Activated T-cell treated with anti-CD3 and anti-CD28 coated beads for 24 hours (primary cell): ENCODE measurements around the gene PRDM16.

Source experiments
- DNase-seq: peaks from one replicate; pipeline ENCODE4 v3.0.0-alpha.2; 2020; ENCODE audit warnings: low read depth

PRDM16 gene

GRCh38 chr1:3124246-3124645 lies 55.2 kb downstream of the PRDM16 start:
- no peak for DNase-seq

DNA sequence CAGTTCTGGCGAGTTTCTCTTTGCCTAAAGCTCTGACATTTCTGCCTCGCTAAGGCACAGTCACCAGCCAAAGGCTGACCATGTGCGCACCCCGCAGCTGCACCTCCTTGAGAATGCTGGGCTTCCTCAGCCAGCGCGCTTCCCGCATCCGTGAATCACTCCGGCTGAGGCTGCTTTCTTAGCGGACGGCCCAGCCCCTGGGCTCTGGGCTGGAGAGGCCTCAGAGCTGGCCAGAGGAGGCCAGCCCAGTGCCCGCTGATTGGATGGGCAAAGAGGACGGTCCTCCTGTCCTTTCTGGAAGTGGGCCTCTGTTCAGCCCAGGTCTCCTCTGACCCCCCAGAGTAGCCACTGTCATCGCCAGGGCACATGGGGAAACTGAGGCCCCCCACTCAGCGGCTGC lies 56.1 kb downstream of the PRDM16 start:
- DNase-seq, result no peak

- DNase-seq, result no peak
Observed at GRCh38 chr1:3125546-3126368, 56.8 kb downstream of the PRDM16 start.

DNA sequence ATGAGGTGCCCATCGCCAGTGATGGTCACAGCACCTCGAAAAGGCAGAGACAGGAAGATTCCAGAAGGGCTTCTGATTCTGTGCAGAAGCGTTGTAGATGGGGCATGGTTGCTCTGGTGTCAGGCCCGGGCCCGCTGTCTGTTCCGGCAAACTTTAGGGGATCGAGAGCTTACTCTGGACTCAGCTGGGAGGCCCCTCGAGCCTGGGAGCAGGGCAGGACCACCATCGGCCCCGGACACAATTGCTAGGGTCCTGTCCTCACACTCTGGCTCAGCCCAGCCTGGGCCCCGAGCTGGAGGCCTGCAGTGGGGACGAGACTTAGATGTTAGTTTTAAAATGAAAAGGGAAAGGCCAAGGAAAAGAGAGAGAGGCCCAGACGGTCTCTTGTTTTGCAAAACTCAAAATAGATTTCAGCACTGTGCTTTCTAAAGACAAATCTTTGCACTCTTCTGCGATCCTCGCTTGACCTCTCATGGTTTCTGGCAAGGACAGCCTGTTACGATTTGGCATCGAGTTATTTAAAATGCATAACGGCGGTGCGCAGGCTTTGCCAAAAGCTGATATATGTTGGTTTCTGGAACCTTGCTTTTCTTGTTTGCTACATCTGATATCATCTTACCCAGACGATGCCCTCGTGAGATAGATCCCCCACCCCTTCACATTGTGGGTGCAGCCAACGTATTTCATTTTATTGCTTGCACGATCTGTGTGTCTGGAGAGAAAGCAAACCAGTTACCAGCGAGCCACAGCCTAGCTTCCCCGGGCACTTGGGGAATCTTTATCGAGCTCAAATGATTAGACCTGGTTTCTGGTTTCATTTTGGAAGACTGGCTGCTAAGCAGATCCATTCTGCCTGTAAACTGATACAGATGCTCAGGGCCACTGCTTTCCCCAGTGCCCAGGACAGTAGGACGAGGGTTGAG lies 58.0 kb downstream of the PRDM16 start:
- no peak for DNase-seq

- DNase-seq, result no peak
Observed at GRCh38 chr1:3127738-3128137, 58.7 kb downstream of the PRDM16 start.

GRCh38 chr1:3128431-3129132 lies 59.6 kb downstream of the PRDM16 start:
- DNase-seq, result no peak

DNA sequence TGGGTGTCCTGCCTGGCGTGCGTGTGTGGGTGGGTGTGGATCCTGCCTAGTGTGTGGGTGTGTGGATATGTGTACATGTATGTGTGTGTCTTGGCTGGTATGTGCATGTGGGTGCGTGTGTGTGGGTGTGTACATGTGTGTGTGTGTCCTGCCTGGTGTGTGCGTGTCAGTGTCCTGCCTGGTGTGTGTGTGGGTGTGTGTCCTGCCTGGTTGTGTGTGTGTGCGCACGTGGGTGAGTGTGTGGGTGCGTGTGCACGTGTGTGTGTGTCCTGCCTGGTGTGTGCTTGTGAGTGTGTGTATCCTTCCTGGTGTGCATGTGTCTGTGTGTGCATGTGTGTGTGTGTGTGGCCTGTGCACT lies 60.1 kb downstream of the PRDM16 start:
- DNase-seq, result no peak

GRCh38 chr1:3130268-3130667 lies 61.3 kb downstream of the PRDM16 start:
- no peak for DNase-seq

GRCh38 chr1:3132660-3133059 lies 63.7 kb downstream of the PRDM16 start:
- DNase-seq, result no peak

GRCh38 chr1:3133686-3134085 lies 64.7 kb downstream of the PRDM16 start:
- no peak for DNase-seq

GRCh38 chr1:3134381-3135072 lies 65.5 kb downstream of the PRDM16 start:
- DNase-seq, result no peak

DNA sequence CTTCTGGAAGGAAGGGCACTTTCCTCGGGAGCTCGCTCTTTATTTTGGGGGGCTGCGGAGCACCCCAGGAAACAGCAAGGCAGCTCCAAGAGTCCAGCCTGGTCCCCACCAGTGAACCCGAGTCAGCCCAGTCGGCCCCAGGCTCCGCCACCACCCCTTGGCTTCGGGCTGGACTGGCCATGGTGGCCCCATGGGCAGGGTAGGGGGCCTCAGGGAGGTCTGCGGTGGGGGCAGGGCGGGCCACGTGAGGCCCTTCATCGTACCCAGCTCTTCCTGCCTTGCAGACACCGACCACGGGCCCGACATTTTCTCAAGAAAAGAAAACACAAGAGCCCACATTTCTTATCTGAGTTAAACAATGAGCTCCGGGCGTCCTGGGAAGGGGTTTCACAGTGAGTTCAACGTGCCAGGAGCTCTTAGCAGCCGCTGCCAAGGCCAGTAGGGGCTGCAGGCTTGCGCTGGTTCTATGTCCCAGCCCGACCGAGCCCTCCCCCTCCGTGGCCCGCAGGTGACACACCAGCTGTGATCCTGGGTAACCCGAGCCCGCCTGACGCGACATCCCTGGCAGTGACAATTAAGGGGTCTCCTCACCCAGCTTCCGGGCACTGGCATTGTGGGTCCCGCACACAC lies 66.2 kb downstream of the PRDM16 start:
- no peak for DNase-seq

- no peak for DNase-seq
Observed at GRCh38 chr1:3135744-3136455, 66.9 kb downstream of the PRDM16 start.

DNA sequence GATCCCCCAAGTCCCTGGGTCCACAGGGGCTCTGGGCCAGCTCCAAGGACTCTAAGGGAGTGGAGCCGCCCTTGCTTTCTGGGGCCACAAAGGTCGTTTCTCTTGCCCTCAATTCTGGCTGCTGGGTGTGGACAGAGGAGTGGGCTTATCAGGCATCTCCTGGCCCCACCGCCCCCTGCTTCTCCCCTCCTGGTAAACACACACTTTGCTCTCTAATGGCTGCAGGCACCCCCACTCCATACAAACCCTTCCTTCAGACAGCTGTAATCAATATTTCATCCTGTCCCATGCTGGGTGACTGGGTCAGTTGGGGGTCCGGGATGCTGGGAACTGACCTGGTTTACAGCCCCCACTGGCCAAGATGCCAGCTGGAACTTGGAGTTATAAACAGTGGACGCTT lies 67.5 kb downstream of the PRDM16 start:
- DNase-seq, result no peak

DNA sequence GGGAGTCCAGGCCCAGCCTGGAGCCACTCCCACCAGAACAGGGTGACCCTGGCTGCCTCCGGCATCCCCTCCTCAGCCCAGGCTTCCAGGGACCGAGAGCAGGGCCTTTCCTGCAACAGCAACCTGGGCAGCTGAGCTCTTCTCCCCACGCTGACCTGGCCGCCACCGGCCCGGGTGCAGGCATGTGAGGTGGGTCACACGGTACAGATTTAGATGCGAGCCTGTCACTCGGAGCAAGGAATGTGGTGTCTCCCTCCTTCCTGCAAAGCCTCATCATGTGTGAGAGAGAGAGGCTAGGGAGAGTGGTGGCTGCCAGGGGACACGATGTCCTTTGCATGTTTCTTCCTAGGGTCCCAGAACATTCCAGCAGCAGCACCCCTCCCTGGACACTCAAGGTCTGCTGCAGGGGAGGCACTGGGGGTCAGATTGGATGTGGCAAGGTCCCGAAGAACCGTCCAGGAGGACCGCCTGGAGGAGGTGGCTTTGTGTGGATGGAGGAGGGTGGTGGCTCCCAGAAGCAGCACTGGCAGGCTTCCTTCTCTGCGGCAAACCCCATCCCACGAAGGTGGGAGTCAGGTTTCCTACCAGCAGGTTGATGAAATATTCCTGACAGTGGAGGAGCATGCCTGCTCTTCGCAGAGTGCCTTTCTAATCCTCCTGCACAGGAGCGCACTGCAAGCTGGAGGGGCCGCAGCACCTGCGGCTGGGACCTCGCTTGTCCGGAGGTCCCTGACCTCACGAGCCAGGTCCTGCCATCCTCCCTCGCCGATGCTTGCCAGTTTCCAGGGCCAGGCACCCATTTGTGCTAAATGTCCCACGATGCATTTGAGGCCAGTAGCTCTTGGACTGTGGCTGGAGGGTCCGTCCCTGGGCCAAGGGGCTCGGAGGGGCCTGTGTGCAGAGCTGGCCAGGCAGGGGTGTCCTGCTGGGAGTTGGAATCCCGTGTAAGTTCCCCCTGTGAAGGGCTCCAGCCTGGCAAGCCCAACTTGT lies 68.4 kb downstream of the PRDM16 start:
- no peak for DNase-seq

DNA sequence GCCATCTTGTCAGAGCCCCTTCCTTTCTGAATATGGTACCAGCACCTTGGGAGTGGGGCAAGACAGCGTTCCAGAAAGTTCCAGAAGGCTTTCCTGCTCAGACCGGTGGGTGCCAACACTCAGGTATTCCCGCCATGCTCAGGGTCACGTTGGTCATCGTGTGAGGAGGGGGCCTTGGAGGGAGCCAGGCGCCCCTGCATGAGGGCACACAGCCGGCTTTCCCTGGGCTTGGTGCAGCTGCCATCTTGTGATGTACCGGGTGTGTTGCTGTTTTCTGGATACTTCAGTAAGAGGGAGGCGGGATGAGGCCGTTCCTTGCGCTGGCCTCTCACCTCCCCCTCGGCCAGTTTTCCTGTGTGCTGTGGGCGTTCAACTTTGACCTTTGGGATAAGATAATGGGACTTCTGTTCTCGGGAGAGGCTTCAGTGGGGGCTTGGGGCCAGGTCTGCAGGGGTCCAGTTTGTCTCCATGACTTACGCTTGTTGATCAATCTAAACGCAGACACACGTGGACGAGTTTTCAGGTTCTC lies 69.7 kb downstream of the PRDM16 start:
- DNase-seq, result no peak

GRCh38 chr1:3139451-3139852 lies 70.4 kb downstream of the PRDM16 start:
- no peak for DNase-seq

DNA sequence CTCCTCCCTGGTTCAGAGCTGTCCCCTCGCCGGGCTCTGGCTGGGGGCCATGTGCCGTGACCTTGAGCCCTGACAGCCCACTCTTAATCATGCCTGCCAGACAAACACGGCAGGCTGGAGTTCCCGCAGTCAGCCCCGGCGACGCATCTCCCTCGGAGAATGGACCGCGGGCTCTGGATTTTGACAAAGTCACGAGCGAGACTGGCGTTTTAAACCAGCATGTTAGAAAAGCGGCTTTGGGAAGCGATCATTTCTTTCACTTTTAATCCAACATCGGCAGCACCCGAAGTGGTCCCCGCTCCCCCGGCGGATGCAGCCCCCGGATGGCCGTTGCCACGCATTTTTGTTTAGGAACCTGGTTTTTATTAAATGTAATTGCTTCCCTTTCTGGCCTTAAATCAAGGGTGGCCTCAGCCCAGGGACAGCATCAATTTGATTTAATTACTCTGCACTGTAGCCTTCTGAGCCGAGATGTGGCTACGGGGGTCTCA lies 70.9 kb downstream of the PRDM16 start:
- DNase-seq, result no peak

- no peak for DNase-seq
Observed at GRCh38 chr1:3140437-3140836, 71.4 kb downstream of the PRDM16 start.
